ENCODE data around the gene WNK1.

Gene WNK1

DNA sequence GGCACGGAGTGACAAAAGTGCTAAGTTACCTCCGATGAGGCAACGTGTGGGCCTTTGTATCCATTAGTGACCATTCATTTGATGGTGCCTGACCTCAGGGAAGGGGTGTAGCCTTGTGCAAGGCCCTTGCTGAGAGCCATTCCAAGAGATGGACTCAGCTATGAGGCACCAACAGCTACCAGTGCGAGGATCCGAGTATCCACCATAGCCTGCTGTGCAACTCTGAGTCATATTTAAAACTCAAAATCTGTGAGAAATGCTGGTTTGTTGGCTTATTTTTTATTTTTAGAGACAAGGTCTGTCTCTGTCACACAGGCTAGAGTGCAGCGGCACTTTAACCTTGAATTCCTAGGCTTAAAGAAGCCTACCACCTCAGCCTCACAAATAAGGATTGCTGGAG lies 25.1 kb upstream of the WNK1 start:
- TF ChIP-seq, protein P1, sequence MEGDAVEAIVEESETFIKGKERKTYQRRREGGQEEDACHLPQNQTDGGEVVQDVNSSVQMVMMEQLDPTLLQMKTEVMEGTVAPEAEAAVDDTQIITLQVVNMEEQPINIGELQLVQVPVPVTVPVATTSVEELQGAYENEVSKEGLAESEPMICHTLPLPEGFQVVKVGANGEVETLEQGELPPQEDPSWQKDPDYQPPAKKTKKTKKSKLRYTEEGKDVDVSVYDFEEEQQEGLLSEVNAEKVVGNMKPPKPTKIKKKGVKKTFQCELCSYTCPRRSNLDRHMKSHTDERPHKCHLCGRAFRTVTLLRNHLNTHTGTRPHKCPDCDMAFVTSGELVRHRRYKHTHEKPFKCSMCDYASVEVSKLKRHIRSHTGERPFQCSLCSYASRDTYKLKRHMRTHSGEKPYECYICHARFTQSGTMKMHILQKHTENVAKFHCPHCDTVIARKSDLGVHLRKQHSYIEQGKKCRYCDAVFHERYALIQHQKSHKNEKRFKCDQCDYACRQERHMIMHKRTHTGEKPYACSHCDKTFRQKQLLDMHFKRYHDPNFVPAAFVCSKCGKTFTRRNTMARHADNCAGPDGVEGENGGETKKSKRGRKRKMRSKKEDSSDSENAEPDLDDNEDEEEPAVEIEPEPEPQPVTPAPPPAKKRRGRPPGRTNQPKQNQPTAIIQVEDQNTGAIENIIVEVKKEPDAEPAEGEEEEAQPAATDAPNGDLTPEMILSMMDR (IDR thresholded peaks at IDR 0.05; ENCODE audit: control insufficient read depth, insufficient read depth, low read depth, low read length, missing control alignments): no peak
- H3K4me3 ChIP-seq (ENCODE audit: control insufficient read depth, low read depth, low read length): no peak overlapping the region
- no peak for DNase-seq (ENCODE audit: low read depth)

DNA sequence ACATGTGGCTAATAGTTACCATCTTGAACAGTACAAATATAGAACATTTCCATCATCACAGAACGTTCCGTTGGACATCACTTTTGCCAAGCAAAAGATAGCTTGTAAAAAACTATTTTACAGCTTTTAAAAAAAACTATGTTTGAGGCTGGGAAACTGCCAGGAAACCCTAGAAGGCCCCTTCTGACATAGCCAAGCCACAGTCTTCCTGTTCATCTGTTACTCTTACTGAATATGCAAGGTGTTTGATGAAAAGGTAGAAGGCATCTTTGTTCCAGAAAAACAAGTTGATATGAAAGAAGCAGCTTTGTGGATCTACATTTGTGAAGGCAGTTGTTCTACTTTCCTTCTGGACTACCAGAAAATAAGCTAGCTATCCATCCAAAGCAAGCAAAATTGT lies 23.6 kb upstream of the WNK1 start:
- DNase-seq (ENCODE audit: low read depth): no peak
- H3K4me3 ChIP-seq (ENCODE audit: control insufficient read depth, low read depth, low read length): no peak overlapping the region
- TF ChIP-seq, protein P1 (IDR thresholded peaks at IDR 0.05; ENCODE audit: control insufficient read depth, insufficient read depth, low read depth, low read length, missing control alignments): no peak

DNA sequence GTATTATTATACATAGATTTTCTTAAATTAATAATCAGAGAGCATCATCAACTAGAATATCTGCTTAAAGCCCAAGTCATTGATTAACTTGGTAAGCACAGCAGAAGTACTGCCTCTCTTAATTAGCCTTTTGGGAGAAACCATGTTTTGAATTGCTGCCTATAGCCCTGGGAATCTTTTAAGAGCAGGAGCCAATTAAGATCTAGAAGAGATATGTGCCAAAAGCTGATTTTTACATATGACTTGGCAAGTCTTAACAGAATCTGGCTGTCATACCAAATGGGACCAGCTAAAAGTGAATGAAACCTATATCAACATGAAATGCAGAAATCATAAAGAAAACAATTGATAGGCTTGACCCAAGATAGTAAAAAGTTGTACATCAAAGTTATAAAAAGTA lies 23.2 kb upstream of the WNK1 start:
- TF ChIP-seq, protein P1 (IDR thresholded peaks at IDR 0.05; ENCODE audit: control insufficient read depth, insufficient read depth, low read depth, low read length, missing control alignments): no peak
- no peak for DNase-seq (ENCODE audit: low read depth)
- H3K4me3 ChIP-seq (ENCODE audit: control insufficient read depth, low read depth, low read length): no peak overlapping the region

DNA sequence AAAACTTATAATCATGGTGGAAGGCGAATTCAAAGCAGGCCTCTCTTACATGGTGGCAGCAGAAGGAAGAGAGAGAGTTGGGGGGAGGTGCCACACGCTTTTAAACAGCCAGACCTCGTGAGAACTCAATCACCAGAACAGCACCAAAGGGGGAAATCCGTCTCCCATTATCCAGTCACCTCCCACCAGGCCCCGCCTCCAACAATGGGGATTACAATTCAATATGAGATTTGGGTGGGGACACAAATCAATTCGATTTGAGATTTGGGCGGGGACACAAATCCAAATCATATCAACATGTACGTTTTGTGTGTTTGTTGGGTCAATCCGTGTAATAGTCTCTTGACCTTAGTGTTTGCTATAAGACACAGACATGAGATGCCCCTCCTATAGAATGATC lies 21.8 kb upstream of the WNK1 start:
- no peak overlapping the region for H3K4me3 ChIP-seq (ENCODE audit: control insufficient read depth, low read depth, low read length)
- DNase-seq (ENCODE audit: low read depth): no peak
- TF ChIP-seq, protein P1 (IDR thresholded peaks at IDR 0.05; ENCODE audit: control insufficient read depth, insufficient read depth, low read depth, low read length, missing control alignments): no peak

DNA sequence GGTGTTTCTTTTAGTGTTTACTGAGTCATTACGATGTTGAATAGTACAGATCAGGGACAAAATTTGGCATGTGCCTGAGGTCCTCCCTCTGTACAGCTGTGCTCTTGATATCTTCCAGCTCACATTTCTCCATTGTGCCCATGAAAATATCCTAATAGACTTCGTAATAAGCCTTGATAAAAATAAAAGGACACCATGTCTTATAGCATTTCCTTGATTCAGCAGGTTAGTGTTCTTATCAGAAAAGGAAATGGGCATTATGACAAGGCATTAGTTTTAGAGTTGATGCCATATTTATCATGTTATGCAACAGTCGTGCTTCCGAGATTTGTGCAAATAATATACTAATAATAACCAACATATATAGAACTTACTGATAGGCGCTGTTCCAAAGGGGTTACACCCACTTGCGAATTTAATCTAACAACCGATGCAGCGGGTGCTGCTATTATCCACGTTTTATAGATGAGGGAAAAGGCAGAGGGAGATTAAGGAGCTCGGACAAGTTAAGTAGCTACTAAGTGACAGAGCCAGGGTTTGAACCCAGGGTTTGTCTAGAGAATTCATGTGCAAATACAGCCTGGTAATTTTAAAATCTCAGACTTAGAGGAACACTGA lies 15.1 kb upstream of the WNK1 start:
- H3K4me3 ChIP-seq (ENCODE audit: control insufficient read depth, low read depth, low read length): no peak overlapping the region
- DNase-seq (ENCODE audit: low read depth): no peak
- TF ChIP-seq, protein P1 (IDR thresholded peaks at IDR 0.05; ENCODE audit: control insufficient read depth, insufficient read depth, low read depth, low read length, missing control alignments): no peak

DNA sequence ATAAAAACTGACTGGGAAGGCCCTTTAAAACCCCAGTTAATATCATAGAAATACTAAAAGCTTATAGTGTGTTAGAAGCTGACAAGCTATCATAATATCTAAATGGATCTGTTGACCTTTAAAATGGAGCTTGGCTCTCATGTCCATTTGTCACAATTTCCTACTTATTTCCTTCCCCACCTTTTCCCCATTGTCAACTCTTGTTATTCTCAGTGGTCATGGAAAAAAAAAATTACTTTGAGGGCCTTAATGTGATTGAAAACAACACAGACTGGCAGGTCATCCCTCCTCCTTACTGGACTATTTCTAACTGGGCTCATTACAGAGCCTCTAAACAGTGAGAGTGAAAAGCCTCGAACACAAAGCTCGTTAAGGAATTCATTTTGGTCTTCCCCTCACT lies 13.7 kb upstream of the WNK1 start:
- TF ChIP-seq, protein P1 (IDR thresholded peaks at IDR 0.05; ENCODE audit: control insufficient read depth, insufficient read depth, low read depth, low read length, missing control alignments): no peak
- no peak overlapping the region for H3K4me3 ChIP-seq (ENCODE audit: control insufficient read depth, low read depth, low read length)
- no peak for DNase-seq (ENCODE audit: low read depth)

DNA sequence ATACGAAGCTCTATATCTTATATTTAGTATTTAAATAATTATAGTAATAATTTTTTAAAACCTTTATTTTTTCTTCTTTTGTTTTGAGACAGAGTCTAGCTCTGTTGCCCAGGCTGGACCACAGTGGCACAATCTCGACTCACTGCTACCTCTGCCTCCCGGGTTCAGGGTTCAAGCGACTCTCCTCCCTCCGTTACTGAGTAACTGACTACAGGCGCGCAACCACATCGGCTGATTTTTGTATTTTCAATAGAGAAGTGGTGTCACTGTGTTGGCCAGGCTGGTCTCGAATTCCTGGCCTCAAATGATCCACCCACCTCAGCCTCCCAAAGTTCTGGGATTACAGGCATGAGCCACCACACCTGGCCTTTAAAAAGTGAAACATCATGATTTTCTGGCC lies 13.0 kb upstream of the WNK1 start:
- DNase-seq (ENCODE audit: low read depth): no peak
- H3K4me3 ChIP-seq (ENCODE audit: control insufficient read depth, low read depth, low read length): no peak overlapping the region
- TF ChIP-seq, protein P1 (IDR thresholded peaks at IDR 0.05; ENCODE audit: control insufficient read depth, insufficient read depth, low read depth, low read length, missing control alignments): no peak
